AG09309 (cell line): ENCODE data around the gene MREG.
"Not testable (repeated sequence)": the region's sequence is repeated elsewhere in the genome, so short reads cannot be mapped to it uniquely, and the experiment has no call there.

Experiments used
- DNase-seq: peaks from one replicate; pipeline ENCODE4 v3.0.0-alpha.2; 2010; ENCODE audit warnings: low read depth
- H3K4me3 ChIP-seq: 2 replicates; pipeline ENCODE4 v1.5.1; 2011; ENCODE audit warnings: mild to moderate bottlenecking, low read depth, low read length, moderate library complexity; ENCODE audit not compliant: control insufficient read depth
- TF ChIP-seq, protein P1 (sequence below): IDR thresholded peaks from 2 replicates; pipeline ENCODE4 v1.5.1; 2011; ENCODE audit warnings: mild to moderate bottlenecking, low read depth, low read length, inconsistent platforms; ENCODE audit not compliant: insufficient read depth, control insufficient read depth; ENCODE audit errors: missing control alignments

MREG gene

DNA sequence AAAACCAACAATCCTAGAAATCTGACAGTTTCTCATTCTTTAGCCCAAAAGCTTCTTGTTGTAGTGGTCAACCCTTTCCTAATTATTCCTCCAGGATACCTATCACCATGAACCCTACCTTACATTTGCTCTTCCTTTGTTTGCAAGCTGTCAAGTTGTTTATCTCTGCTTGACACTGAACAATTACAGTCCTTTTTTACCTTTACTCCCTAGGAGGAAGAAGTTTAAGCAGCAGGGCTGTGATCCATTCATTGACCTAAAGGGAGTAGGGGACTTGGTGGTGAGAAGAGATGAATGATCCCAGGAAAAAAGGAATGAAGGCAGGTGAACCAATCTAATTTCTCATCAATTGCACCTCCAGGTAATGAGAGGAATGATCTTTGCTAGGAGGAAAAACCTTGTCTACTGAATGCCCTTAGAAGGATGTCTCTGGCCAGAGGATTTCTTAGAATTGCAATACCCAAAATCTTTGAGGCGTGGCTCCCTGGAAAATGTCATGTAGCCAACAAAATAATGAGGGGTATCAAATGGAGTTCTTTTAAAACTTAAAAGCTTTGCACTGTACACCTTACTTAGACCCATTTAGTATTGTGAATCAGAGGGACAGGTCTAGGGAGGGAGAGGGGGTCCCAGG lies 47.7 kb downstream of the MREG start:
- H3K4me3 ChIP-seq: no peak overlapping the region
- TF ChIP-seq, protein P1, sequence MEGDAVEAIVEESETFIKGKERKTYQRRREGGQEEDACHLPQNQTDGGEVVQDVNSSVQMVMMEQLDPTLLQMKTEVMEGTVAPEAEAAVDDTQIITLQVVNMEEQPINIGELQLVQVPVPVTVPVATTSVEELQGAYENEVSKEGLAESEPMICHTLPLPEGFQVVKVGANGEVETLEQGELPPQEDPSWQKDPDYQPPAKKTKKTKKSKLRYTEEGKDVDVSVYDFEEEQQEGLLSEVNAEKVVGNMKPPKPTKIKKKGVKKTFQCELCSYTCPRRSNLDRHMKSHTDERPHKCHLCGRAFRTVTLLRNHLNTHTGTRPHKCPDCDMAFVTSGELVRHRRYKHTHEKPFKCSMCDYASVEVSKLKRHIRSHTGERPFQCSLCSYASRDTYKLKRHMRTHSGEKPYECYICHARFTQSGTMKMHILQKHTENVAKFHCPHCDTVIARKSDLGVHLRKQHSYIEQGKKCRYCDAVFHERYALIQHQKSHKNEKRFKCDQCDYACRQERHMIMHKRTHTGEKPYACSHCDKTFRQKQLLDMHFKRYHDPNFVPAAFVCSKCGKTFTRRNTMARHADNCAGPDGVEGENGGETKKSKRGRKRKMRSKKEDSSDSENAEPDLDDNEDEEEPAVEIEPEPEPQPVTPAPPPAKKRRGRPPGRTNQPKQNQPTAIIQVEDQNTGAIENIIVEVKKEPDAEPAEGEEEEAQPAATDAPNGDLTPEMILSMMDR: no peak
- DNase-seq: no peak

DNA sequence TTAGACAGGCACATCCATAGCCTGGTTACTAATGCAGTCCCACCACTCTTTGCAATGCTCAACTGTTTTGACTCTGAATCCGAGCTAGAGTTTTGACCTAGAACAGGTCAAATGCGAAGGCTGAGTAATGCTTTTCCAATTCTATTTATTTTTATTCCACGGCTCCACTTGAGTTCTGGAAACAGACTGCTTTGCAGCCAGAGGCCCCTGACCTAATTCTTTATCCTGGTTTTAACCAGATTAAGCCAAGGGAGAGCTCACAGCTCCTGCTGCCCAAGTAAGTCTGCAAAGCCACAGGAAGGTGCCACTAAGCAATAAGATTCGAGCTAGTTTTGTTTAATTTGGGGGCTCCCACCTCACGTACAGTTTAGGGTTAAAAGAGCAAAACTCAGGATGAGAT lies 51.4 kb downstream of the MREG start:
- H3K4me3 ChIP-seq: no peak overlapping the region
- DNase-seq: no peak
- TF ChIP-seq, protein P1: no peak

DNA sequence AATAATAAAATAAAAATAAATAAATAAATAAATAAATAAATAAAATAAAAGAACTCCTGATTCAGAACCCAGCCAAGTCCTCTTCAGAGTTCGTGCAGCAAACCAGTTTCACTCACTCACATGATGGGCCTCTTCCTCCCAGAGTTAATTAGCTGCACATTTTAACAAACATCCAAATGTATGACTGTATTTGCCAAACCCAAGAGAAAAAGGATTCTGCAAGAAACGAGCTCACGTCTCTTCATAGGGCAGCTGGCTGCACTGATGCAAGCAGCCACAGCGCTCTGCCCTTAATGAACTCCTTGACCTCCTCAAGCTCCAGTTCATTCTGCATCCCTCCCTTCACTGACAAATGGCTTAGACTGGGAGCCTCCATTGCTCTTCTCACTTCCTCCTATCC lies 55.1 kb downstream of the MREG start:
- TF ChIP-seq, protein P1: no peak
- DNase-seq: peak; percentile 62
- no peak overlapping the region for H3K4me3 ChIP-seq

DNA sequence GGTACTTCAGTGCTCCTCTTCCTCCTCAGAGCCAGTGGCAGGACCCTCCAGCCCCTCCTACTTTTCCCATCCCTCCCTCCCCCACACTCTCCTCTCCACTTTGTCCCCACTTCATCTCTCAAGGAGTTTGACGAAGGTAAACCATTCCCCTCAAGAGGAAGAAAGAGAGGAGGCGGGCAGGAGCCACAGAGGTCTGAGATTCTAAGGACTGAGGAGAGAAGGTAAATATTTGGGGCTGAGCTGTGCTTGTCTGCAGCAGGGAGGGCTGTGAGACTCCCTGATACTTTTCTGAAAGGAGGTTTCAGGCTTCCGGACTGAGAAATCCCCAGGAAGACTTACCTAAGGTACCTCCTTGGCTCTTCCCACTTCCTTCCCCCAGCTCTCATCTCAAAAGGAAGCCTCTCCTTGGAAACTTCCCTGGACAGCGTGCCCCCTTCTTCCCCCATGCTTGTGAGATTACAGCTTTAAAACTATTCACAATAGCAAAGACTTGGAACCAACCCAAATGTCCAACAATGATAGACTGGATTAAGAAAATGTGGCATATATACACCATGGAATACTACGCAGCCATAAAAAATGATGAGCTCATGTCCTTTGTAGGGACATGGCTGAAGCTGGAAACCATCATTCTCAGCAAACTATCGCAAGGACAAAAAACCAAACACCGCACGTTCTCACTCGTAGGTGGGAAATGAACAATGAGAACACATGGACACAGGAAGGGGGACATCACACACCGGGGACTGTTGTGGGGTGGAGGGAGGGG lies 55.8 kb downstream of the MREG start:
- DNase-seq, H3K4me3 ChIP-seq: not testable (repeated sequence)

DNA sequence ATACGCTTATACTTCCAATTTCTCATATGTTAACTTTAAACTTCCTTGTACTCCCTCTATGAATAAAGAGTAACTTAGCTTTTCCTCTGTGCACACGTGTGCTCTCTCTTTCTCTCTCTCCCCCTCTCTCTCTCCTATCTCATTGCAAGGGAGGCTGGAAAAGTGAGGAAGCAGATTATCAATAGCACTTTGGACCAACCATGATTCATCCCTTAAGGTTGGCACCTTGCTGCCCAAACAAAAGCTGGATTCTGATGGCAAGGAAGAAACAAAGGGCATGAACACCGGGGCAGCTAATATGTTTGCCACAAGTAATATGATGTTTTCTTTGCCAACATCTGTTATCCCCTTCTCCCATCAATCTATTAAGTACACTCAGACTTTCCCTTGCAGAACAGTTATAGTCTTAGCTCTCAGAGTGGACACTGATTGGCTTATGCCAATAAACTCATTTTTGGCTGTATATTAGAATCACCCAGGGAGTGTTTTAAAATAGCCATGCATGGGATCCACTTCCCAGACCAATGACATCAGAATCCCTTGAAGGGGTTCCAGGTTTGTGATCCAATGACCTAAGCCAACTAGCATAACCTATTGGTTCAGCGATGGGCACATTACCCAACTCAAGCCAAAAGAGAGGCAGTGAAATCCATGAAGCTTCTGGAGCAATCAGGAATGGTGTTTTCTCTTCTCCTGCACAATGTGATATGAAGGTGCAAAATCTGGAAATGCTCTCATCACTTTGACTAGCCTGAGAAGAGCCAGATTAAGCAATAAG lies 60.3 kb downstream of the MREG start:
- no peak for DNase-seq
- TF ChIP-seq, protein P1: no peak
- no peak overlapping the region for H3K4me3 ChIP-seq

DNA sequence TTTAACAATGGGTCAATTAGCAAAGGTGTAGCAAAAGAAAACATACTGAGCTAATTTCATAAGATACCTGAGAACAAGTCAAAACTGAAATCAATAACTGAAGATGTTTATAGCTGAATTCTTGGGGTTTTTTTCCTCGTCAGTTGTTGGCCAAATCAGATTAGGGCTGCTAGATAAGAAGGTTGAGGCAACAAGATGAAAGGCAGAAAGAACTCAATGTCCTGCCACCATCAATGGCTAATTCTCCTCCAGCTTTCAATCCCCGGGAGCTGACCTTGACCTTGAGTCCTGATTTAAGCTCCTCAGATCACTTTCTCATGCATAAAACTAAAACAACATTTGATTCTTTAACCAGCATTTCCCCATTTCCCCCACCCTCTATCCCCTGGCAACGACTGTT lies 61.8 kb downstream of the MREG start:
- H3K4me3 ChIP-seq: no peak overlapping the region
- TF ChIP-seq, protein P1: no peak
- no peak for DNase-seq

DNA sequence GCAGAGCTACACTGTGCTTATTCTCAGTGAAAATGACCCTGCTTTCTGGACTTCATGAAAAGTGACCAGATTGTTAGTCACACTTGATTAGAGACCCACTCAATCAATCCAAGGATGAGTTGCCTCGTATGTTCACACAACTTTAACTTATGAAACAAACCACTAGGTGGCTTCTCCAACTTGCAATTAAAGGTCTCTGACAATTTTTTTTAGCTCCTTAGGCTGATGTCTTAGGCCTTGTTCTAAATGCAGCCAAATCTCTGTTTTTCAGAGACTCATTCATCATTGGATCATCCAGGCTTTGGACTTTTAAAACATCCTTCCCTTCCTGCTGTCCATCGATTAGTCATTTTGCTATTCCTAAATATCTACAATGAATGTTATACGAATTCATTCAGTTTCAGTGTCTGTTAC lies 63.4 kb downstream of the MREG start:
- DNase-seq: peak; percentile 28
- no peak overlapping the region for H3K4me3 ChIP-seq
- TF ChIP-seq, protein P1: peak; percentile 59
